Stromal cell of bone marrow (primary cell): Measurements from ENCODE around the gene GALNT2.

Experiments used
- DNase-seq: peaks from one replicate; pipeline ENCODE4 v3.0.0-alpha.2; 2012; ENCODE audit warnings: low read depth

The GALNT2 gene

DNA sequence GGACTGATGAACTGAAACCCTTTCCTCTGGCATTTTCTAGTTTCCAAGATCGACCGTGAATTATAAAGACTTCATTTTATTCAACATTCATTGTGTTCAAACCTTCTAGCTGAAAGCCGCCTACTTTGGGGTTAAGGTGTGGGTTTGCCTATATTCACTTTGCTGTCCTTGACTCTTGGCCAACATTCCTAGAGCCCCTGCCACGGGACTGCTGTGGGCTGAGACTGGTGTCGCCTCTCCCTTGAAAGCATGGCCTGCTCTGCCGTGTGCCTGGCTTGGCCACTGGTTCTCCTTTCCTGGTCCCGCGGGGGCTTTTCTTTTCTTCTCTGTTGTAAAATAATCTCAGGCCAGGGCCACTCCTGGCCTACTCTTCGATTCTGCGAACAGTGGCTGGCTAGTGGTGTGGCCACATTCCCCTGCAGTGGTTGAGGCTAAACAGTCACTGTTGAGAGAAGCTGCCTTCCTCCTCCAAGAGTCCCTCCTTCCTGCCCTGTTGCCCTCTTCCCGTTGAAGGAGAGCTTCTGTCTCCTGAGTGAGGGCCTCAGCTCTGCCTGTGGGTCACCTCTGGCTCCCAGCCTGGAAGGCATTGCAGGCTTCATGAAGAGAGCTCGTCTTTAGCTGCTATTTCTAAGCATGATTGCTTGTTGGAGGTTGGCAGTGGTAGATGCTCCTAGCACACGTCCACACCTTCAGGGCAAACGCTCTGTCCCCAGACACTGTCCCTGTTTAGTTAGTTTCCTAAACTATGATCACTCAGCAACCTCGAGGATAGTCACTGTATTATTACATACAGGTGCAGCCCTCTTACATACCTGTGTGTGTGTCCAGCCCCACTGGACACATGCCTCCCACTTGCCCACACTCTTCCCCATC lies 80.5 kb downstream of the GALNT2 start:
- no peak for DNase-seq

DNA sequence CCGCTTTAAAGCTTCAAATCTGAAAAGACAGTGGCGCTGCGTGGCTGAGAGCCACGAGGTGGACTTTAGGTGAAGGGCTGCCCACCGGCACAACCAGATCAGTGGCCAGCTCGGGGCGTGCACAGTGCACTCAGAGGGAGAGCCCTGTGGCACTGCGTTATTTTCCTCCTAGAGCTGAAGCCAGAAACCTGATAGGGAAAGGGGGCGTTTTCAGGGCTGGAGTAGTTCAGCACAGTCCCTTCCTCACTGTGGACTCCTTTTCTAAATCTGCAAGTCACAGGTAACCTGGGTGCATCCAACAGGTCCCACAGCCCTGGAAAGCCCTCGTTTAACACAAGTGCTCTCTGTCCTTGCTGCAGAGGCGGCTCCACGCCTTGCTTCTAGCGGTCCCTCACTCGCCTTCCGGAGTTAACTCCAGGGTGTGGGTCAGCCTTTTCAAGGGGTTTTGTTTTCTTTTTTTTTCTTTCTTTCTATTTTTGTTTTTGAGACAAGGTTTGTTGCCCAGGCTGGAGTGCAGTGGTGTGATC lies 81.2 kb downstream of the GALNT2 start:
- no peak for DNase-seq

DNA sequence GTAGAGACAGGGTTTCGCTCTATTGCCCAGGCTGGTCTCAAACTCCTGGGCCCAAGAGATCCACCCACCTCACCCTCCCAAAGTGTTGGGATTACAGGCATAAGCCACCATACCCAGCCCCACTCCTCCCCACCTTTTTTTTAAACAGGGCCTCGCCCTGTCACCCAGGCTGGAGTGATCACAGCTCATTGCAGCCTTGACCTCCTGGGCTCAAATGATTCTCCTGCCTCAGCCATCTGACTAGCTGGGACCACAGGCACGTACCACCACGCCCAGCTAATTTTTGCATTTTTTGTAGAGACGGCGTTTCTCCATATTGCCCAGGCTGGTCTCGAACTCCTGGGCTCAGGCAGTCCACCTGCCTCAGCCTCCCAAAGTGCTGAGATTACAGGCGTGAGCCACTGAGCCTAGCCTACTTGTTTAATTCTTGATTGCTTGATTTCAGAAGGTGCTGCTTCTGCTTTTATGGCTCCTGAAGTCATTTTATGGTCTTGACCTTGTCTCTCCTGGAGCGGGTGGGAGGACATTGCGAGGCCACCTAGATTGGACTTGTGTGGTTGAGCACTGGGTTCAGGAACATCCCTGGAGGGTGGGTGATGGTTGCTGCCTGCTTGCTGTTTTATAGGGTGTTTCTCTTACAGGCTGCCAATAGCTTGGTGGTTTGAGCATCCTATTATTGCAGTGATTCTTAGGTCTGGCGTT lies 81.9 kb downstream of the GALNT2 start:
- DNase-seq = no peak

DNA sequence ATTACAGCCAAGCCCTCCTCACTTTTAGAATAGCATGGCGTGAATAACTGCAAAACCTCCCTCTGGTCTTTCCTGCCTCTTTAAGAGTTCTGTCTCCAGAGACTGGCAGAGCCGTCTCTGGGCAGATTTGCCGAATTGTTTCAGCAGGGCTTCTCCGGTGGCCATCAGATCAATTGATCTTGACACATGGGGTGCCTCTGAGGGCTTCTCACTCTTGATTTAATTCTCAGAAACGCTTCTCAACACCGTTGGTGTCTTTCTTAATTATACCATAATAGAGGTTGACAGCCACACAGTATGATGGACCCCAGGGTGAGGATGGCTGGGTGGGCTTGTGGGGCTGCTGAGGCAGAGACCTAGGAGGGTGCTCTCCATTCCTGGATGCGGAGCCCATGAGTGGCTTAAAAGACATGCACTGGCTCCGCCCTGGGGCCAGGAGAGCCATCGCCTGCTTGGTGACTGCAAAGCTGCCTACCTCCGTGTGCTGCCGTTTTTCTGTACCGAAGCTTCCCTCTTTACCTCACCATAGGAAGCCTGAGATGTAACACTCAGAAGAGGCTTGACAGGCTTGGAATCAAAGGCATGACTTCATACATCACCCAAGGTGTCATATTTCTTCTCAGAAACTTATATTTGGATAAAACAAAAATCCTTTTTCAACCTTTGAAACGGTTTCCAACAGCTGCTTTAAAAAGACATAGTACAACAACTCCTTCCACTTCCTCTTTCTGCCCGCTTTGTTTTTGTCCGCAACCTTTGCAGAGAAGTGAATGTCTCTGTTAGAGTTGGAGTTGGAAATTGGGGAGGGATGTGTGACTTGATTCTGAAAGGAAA lies 82.9 kb downstream of the GALNT2 start:
- DNase-seq = no peak

DNA sequence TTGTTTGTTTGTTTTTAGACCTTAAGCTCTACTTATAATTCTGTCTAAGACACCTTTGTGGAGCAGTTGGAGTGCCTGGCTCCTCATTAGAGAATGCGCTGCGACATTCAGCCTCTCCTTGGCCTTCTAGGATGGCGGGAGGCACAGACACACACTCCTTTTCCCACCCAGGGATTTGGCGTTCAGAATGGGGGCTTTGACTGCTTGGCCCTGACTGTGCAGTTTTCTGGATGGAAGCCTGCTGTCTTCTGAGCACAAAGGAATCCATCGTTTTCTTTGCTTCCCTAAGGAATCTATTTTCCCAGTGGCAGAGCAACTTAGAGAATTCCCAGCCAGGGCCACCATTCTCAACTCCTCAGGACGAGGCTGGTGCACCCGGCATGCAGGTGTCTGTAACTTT lies 83.6 kb downstream of the GALNT2 start:
- no peak for DNase-seq

GRCh38 chr1:230151924-230152468 lies 85.0 kb downstream of the GALNT2 start:
- no peak for DNase-seq

GRCh38 chr1:230152999-230153398 lies 86.0 kb downstream of the GALNT2 start:
- DNase-seq = no peak

- peak; percentile 51 for DNase-seq
Observed at GRCh38 chr1:230153641-230154296, 86.7 kb downstream of the GALNT2 start.

DNA sequence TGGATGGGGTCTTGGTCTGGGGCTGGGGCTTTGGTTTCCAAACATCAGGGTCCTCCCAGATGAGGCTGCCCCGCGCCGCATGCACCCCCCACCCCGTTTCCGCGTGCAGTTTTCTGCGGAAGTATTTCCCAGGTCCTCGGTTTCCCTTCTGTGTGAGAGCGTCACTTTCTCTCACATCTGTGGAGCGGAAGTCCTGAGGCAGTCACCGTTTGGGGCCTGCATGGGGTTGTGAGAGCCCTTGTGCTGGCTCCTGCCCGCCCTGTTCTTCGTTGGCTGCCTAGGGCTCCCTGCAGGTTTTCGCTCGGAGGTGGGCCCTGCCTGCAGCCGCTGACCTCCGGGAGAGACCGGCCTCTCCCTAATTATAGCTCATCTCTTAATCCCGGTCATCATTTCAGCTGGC lies 88.0 kb downstream of the GALNT2 start:
- DNase-seq = no peak

DNA sequence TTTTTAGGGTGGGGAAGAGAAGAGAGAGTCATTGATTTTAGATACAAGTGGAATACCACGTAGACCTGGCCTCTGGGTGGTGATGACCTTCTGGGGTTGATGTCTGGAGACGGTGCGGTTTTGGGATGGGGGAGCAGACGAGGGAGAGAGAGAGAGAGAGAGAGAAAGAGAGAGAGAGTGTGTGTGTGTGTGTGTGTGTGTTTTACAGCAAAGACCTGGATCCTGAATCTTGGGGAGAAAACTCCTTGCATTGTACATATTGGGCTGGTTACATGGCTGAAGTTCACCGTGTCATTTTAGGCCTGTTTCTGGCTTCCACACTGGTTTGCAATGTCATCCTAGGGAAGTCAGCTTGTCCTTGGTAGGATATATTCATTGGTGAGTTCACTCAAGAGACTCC lies 89.0 kb downstream of the GALNT2 start:
- DNase-seq = no peak

DNA sequence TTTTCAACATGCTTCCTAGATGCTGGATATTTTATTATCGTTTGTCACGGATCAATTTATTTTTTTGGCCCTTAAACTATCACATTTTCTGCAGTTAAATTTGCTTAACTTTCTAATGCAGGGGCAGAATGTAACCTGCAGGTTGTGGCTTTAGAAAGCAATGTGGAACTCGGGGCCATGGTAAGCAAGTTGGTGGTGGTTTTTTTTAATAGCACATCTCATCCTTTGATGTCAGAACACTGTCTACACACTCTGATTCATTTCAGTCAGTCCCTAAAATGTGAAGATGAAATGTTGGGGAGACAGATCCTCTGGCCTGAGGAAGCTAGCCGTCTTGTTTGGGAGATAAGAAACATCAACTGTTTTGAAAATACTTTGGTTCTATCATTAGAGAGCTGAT lies 89.5 kb downstream of the GALNT2 start:
- no peak for DNase-seq

DNA sequence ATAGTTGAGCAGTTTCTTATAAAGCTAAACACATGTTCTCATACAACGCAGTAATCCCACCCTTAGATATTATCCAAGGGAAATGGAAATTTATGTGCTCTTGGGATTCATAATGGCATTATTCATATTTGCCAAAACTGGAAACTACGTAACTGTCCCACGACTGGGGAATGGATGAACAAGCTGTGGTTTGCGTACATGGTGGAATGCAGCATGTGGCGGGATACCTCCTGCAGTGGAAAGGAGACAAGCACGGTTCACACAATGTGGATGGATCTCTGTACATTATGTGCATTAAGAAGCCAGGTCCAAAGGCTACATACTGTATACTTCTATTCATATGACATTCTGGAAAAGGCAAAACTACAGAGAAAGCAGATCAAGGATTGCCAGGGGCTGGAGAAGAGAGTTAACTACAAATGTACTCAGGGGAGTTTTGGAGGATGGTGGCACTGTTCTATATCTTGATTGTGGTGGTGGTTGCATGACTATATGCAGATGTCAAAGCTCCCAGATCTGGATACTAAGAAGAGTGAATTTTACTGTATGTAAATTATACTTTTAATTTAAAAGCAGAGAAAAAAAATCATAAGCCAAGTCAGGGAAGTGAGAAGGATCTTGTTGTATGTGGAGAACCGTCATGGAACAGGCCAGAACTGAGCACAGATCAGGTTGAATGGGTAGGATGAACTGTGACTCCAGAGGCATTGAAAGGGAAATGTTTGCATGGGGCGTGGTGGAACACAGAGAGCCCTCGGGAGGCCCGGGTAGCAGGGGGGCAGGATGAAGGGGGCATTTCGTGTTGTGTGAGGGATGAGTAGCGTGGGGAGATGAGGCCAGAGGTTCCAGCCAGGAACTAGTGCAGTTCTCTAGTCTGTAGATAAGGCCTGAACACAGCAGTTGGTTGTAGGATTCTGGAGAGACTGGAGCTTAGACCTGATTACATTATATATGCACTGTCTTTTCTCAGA lies 90.7 kb downstream of the GALNT2 start:
- no peak for DNase-seq

DNA sequence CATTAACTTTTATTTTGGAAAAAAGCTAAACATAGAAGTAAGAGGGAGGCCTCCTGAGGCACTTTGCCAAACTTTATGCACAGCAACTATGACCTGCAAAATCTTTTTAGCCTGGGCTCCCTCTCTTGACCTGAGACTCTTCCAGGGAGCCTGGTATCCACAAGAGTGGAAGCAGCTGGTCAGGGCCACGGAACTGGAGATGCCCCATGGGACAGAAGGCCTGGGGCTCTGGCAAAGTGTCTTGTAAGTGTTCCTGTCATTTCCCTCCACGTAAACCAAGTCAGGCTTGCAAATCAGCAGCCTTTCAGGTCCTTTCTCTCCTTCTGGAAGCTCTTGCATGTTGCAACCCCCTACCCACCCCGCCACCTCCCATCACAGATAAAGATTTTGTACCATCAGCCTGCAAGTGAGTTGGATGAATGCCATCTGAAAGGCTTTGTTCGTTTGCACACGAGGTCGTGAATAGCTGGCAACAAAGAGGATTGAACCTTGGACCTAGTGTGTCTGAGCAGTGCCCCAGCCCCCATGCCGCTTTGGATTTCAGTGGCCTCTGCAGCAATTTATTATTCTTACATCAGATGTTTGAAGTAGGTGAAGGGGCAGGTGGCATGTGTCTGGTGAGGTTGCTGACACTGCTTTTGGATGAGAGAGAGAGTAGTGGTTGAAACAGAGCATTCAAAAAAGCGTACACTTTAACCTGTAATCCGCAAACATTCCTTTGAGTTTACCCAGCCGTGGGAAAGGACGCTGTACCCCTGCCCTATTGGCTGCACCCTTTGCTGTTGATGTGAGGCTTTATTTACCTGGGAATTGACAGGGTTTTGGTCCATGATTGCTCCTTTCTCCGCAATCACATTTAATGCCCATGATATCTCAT lies 91.6 kb downstream of the GALNT2 start:
- DNase-seq = no peak

DNA sequence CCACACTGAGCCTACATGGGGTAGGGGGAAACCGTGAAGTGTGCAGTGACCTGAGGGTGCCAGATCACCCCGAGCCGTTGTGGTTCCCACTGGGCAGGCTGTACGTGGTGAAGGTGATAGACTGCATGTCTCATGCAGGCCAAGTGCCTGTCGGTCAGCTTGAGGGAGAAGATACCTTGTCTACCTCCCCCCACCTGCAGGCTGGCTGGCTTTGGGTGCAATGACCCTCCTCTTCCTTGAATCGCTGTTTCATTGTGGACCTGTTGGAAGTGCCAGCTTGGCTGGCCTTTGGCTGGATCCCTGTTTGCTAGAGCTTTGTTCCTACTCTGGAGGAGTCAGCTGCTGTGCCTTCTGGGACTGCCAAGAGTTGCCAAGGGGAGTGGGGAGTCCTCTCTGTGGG lies 92.5 kb downstream of the GALNT2 start:
- no peak for DNase-seq

DNA sequence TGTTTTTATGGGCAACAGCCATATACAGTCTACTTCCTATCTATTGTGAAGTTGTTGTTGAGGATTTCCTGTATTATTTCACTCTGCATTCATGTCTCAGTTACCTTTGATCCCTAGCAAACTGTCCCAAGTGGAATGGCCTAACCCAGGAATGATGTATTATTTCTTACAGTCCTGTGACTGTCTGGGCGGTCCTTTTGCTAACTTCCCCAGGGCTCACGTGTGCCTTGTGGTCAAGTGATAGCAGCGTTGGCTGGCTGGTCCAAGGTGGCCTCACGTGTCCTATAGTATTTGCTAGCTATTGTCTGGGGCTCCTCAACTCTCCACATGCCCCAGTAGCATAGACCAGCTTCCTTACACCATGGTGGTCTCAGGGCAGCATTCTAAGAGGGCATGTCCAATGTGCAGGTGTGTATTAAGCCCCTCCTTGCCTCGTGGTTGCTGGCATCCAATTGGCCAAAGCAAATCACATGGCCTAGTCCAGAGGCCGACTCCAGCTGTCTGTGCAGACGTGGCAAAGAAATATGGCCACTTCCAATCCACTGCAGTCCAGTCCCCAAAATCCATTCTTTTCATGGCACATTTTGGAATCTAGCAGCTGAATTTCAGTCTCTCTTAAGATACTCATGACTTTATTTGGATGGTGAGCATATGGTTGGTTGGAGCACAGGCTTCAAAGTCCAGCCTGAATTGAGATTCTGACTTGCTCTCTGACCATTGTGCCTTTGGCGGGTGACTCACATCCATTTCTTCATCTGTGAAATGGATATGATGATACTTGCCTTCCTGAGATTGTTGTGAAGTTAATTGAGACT lies 94.1 kb downstream of the GALNT2 start:
- DNase-seq = no peak

- DNase-seq = peak; percentile 65
Observed at GRCh38 chr1:230163205-230163604, 96.2 kb downstream of the GALNT2 start.

- DNase-seq = no peak
Observed at GRCh38 chr1:230163719-230164118, 96.7 kb downstream of the GALNT2 start.

DNA sequence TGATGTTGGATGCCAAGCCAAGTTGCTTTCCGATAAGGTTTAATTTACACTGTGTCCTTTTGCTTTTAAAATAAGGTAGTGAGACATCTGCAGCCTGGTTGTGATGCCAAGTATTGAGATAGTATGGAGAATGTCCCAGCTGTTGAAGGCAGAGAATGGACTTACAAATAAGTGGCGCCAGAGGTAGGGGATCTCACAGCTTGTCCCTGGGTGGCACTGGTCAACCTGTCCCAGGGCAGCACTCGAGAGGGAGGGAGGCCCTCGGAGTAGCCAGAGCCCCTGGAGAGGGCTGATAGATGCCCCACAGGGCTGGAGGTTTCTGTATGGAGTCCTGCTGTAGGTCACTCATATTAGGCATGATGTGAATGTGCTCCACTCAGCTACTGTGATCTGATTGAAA lies 98.5 kb downstream of the GALNT2 start:
- no peak for DNase-seq
